ACC112 (cell line): ENCODE results near the gene WIPF3.
"Not testable (repeated sequence)": the region's sequence is repeated elsewhere in the genome, so short reads cannot be mapped to it uniquely, and the experiment has no call there.

Experiments used
- H2AFZ ChIP-seq: fragments of 200-600 bp; sonication (generic); one replicate; pipeline ENCODE4 v1.6.0; 2017; ENCODE audit warnings: antibody characterized with exemption, low read length; ENCODE audit not compliant: unreplicated experiment
- H3K27ac ChIP-seq: fragments of 200-600 bp; sonication (generic); 2 replicates; pipeline ENCODE4 v1.5.1; 2014; ENCODE audit warnings: low read depth, mild to moderate bottlenecking, antibody characterized with exemption, low read length, moderate library complexity
- H3K27me3 ChIP-seq: fragments of 200-600 bp; sonication (generic); 2 replicates; pipeline ENCODE4 v1.6.1; 2014; ENCODE audit warnings: mild to moderate bottlenecking, antibody characterized with exemption, low read length, moderate library complexity, mixed read lengths; ENCODE audit not compliant: insufficient read depth
- H3K36me3 ChIP-seq: fragments of 200-600 bp; sonication (generic); 2 replicates; pipeline ENCODE4 v1.6.1; 2016; ENCODE audit warnings: mild to moderate bottlenecking, antibody characterized with exemption, low read length, moderate library complexity, mixed read lengths; ENCODE audit not compliant: insufficient read depth
- H3K4me1 ChIP-seq: fragments of 200-600 bp; sonication (generic); one replicate; pipeline ENCODE4 v1.6.1; 2016; ENCODE audit warnings: low read length, mixed read lengths; ENCODE audit not compliant: insufficient read depth, unreplicated experiment, control insufficient read depth
- H3K4me3 ChIP-seq: fragments of 200-600 bp; sonication (generic); 2 replicates; pipeline ENCODE4 v1.5.1; 2014; ENCODE audit warnings: mild to moderate bottlenecking, low read depth, low read length
- H3K79me2 ChIP-seq: fragments of 200-600 bp; sonication (generic); one replicate; pipeline ENCODE4 v1.6.0; 2016; ENCODE audit warnings: low read length; ENCODE audit not compliant: control insufficient read depth, unreplicated experiment, insufficient read depth

The WIPF3 gene

DNA sequence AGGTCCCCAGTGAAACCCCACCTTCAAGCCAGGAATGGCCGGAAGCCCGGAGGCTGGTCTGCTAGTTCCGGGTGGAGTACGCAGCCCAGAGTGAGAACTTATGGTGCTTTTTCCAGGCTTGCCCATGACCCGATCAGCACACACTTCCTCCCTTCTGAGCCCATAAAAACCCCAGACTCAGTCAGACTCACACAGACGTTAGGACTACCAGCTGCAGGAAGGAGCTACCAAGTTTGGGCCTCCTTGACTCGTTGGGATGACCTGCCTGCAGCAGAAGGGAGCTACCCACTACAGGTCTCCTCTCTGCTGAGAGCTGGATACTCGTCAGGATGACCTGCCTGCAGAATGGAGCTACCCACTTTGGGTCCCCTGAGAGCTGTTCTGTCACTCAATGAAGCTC, 144.2 kb downstream of the WIPF3 start:
- Histone ChIP-seq H3K36me3 (peaks cover 48% of the 10 kb centered on the region), H3K4me1 (no peaks in the 10 kb centered on the region), H3K4me3 (no peak overlapping the region)

GRCh38 chr7:29951206-29951605, 144.9 kb downstream of the WIPF3 start:
- no peaks in the 10 kb centered on the region for H3K4me1 ChIP-seq
- no peak overlapping the region for H3K27ac ChIP-seq
- no peaks in the 10 kb centered on the region for H3K27me3 ChIP-seq
- no peaks in the 10 kb centered on the region for H3K79me2 ChIP-seq
- no peak overlapping the region for H3K4me3 ChIP-seq
- no peak overlapping the region for H2AFZ ChIP-seq
- H3K36me3 ChIP-seq, result peaks cover 45% of the 10 kb centered on the region

More for the DNA sequence above, 144.2 kb downstream of the WIPF3 start:
- H3K27me3 ChIP-seq, result no peaks in the 10 kb centered on the region
- H3K27ac ChIP-seq, result no peak overlapping the region
- H2AFZ ChIP-seq, result no peak overlapping the region
- H3K79me2 ChIP-seq, result no peaks in the 10 kb centered on the region

GRCh38 chr7:29953726-29954347, 147.5 kb downstream of the WIPF3 start:
- H2AFZ ChIP-seq, result no peak overlapping the region
- no peak overlapping the region for H3K27ac ChIP-seq
- H3K36me3 ChIP-seq, result peaks cover 36% of the 10 kb centered on the region
- H3K4me3 ChIP-seq, result no peak overlapping the region
- H3K4me1 ChIP-seq, result no peaks in the 10 kb centered on the region
- no peaks in the 10 kb centered on the region for H3K27me3 ChIP-seq
- peaks cover 3% of the 10 kb centered on the region for H3K79me2 ChIP-seq

DNA sequence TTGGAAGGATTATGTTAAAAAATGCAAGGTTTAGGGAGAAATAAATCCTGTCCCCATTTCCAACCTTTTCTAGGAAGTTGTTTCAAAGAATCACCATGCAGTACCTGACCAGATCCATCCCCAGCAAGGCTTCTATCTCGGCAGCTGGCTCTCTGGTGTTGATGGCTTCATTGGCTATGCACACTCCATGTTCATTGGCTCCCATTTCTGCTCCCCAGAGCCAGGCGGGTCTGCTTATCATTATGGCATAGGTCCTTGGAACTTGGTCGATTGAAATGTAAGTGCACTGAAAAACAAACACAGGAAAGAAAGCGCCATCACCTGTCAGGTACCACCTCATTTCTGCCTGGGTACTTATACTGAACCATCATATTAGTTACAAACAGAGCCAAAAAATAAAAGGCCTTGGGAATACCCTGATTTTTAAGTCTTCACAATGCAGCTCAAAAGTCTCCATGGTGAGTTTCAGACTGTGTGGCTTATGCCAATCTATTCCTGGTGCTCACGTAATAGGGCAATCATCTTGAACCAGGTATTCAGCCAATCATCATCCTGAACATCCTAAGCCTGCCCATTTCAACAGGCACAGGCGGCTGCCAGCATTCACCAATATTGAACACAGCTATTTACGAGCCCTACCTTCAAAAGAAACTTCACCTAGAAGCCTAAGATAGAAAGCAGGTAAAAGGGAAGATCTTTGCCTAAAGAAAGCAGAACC, 148.9 kb downstream of the WIPF3 start:
- Histone ChIP-seq H3K27ac (no peak overlapping the region), H3K79me2 (peaks cover 3% of the 10 kb centered on the region), H2AFZ (no peak overlapping the region), H3K4me1 (no peaks in the 10 kb centered on the region), H3K36me3 (peaks cover 35% of the 10 kb centered on the region), H3K27me3 (no peaks in the 10 kb centered on the region), H3K4me3 (no peak overlapping the region)

DNA sequence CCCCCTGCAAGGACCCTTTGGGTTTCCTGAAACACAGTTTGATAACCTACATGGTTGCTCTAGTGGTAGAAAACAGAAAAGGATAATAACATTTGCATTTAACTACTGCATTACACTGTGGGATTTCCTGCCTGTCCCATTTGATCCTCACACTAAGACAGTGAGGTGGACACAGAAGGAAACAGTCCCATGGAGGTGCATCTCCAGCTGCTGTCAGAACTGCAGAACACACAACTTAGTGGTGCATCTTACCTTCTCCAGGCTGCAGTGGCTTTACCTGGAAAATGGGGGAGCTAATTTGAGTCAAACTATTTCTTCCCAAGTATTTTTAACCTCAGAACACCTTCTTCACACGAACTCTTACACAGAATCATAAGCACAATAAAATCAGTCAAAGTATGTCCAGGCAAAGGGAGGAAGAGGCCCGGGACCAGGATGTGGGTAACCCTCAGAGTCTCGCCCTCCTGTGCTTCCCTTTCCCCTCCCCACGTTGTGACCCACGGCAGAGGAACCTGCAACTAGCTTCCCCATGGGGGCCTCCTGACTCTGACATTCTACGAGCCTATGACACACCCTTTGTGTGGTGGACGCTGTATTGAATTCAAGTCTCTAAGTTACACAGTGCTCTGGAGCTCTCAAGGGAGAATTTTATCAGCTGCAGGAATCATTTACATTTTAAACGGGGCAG, 149.6 kb downstream of the WIPF3 start:
- H3K4me1 ChIP-seq, result no peaks in the 10 kb centered on the region
- no peak overlapping the region for H3K4me3 ChIP-seq
- no peak overlapping the region for H3K27ac ChIP-seq
- H3K79me2 ChIP-seq, result peaks cover 3% of the 10 kb centered on the region
- H3K36me3 ChIP-seq, result peaks cover 28% of the 10 kb centered on the region
- no peaks in the 10 kb centered on the region for H3K27me3 ChIP-seq
- no peak overlapping the region for H2AFZ ChIP-seq

- peaks cover 23% of the 10 kb centered on the region for H3K36me3 ChIP-seq
- H3K4me3 ChIP-seq, result no peak overlapping the region
- no peak overlapping the region for H2AFZ ChIP-seq
- no peaks in the 10 kb centered on the region for H3K27me3 ChIP-seq
- no peak overlapping the region for H3K27ac ChIP-seq
- H3K4me1 ChIP-seq, result no peaks in the 10 kb centered on the region
- peaks cover 3% of the 10 kb centered on the region for H3K79me2 ChIP-seq
Measured at GRCh38 chr7:29956487-29956836, 150.2 kb downstream of the WIPF3 start.

DNA sequence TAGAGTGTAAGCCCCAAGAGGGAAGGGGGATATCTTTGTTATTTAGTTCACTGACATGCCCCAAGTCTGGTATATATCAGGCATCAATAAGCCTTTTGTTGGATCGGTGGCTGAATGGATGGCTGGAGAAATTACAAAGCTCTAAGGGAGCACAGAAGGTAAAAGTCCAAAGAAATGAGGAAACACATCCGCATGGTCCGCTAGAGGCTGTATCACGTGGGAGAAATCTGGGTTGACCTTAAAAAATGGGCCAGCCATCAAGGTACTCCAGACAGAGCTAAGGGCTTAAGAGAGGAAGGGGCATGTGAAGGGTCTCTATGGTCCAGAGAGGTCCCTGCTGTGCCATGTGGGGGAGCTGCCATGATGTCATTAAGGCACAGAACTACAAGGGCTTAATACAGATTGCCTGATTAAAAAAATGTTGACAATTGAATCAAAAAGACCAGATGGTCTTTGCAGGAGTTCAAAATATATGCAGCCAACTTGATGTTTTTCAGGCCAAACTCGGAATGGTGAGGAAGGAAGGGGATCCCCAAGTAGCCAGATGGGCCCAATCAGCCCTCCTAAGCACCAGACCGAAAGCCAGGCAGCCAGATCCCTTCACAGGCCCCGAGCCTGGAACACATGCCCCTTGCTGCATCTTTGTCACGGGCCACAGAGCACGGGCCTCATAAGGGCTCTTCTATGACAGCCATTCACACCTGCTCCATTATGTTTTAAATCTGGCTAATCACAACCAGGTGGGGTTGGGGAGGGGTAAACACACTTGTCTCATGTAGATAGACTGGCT, 151.4 kb downstream of the WIPF3 start:
- H3K27ac ChIP-seq, result no peak overlapping the region
- H3K79me2 ChIP-seq, result peaks cover 4% of the 10 kb centered on the region
- H3K36me3 ChIP-seq, result peaks cover 13% of the 10 kb centered on the region
- H3K4me1 ChIP-seq, result no peaks in the 10 kb centered on the region
- H2AFZ ChIP-seq, result no peak overlapping the region
- no peaks in the 10 kb centered on the region for H3K27me3 ChIP-seq
- no peak overlapping the region for H3K4me3 ChIP-seq

- no peaks in the 10 kb centered on the region for H3K27me3 ChIP-seq
- no peak overlapping the region for H3K4me3 ChIP-seq
- H3K79me2 ChIP-seq, result peaks cover 6% of the 10 kb centered on the region
- H3K4me1 ChIP-seq, result no peaks in the 10 kb centered on the region
- H3K27ac ChIP-seq, result no peak overlapping the region
- H3K36me3 ChIP-seq, result peaks cover 11% of the 10 kb centered on the region
- H2AFZ ChIP-seq, result no peak overlapping the region
Measured at GRCh38 chr7:29958667-29959358, 152.5 kb downstream of the WIPF3 start.

DNA sequence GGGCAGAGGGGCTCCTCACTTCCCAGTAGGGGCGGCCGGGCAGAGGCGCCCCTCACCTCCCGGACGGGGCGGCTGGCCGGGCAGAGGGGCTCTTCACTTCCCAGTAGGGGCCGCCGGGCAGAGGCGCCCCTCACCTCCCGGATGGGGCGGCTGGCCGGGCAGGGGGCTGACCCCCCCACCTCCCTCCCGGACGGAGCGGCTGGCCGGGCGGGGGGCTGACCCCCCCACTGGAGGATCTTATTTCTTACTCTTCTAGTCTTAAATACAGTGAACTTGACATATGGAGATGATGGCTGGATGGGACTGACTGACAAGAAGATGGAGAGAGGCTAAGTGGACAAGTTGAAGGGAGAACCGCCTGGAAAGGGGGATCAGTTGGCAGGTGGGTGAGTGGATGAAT, 155.3 kb downstream of the WIPF3 start:
- not testable (repeated sequence) for H2AFZ ChIP-seq, H3K4me1 ChIP-seq, H3K79me2 ChIP-seq, H3K27me3 ChIP-seq, H3K4me3 ChIP-seq, H3K27ac ChIP-seq
- peaks cover 11% of the 10 kb centered on the region for H3K36me3 ChIP-seq

- H3K4me3 ChIP-seq, result no peak overlapping the region
- H3K4me1 ChIP-seq, result no peaks in the 10 kb centered on the region
- H3K27ac ChIP-seq, result no peak overlapping the region
- no peak overlapping the region for H2AFZ ChIP-seq
- no peaks in the 10 kb centered on the region for H3K27me3 ChIP-seq
- peaks cover 12% of the 10 kb centered on the region for H3K36me3 ChIP-seq
- H3K79me2 ChIP-seq, result peaks cover 6% of the 10 kb centered on the region
Measured at GRCh38 chr7:29962035-29962434, 155.7 kb downstream of the WIPF3 start.
